Fibroblast of lung (primary cell): ENCODE data around the gene PCSK5. TPM values are rescaled to one million over a fixed set of nuclear protein-coding genes. Genes with fewer than 3 reads are reported as not detected.
A peak's percentile ranks its signal among the peaks of the same experiment; 100 is the strongest.

Experiments
- DNase-seq, 2 donors: peaks; one replicate each; pipeline versions ENCODE4 v3.0.0 to v3.0.0-alpha.2; 2010; ENCODE audit warnings: low read depth in 2 of 2
- H2AFZ ChIP-seq: 2 replicates; pipeline ENCODE4 v1.5.1; 2012; ENCODE audit warnings: low read length, control low read depth, inconsistent platforms
- H3K27ac ChIP-seq: 2 replicates; pipeline ENCODE4 v1.5.1; 2011; ENCODE audit warnings: low read length, control low read depth; ENCODE audit not compliant: insufficient read depth
- H3K27me3 ChIP-seq: 2 replicates; pipeline ENCODE4 v1.5.1; 2011; ENCODE audit warnings: mild to moderate bottlenecking, low read length; ENCODE audit not compliant: control insufficient read depth, insufficient read depth
- H3K36me3 ChIP-seq: 2 replicates; pipeline ENCODE4 v1.5.1; 2011; ENCODE audit warnings: low read length; ENCODE audit not compliant: control insufficient read depth, insufficient read depth
- H3K4me1 ChIP-seq: 2 replicates; pipeline ENCODE4 v1.5.1; 2011; ENCODE audit warnings: low read length; ENCODE audit not compliant: control insufficient read depth, insufficient read depth; ENCODE audit errors: extremely low read depth
- H3K4me2 ChIP-seq: 2 replicates; pipeline ENCODE4 v1.5.1; 2011; ENCODE audit warnings: low read length, control low read depth; ENCODE audit not compliant: insufficient read depth; ENCODE audit errors: extremely low read depth
- H3K4me3 ChIP-seq, 4 experiments: fragments of 200-600 bp in 1 of 4; sonication (generic) in 1 of 4; replicated peaks in 1 of 4; 2 replicates each; pipeline ENCODE4 v1.5.1; 2011 to 2016; ENCODE audit warnings: low read length in 4 of 4, low read depth in 3 of 4, mild to moderate bottlenecking in 3 of 4, control low read depth in 2 of 4, inconsistent platforms in 1 of 4, mixed read lengths in 1 of 4; ENCODE audit not compliant: insufficient read depth in 1 of 4; ENCODE audit errors: control extremely low read depth in 1 of 4
- H3K79me2 ChIP-seq: 2 replicates; pipeline ENCODE4 v1.5.1; 2012; ENCODE audit warnings: mild to moderate bottlenecking, low read length, inconsistent platforms; ENCODE audit not compliant: control insufficient read depth, insufficient read depth
- H3K9ac ChIP-seq: 2 replicates; pipeline ENCODE4 v1.5.1; 2011; ENCODE audit warnings: mild to moderate bottlenecking, low read length, control low read depth; ENCODE audit not compliant: insufficient read depth
- H3K9me3 ChIP-seq: 2 replicates; pipeline ENCODE4 v1.5.1; 2012; ENCODE audit warnings: low read depth, low read length; ENCODE audit not compliant: control insufficient read depth, insufficient read depth
- H4K20me1 ChIP-seq: 2 replicates; pipeline ENCODE4 v1.5.1; 2011; ENCODE audit warnings: low read length; ENCODE audit not compliant: control insufficient read depth, insufficient read depth; ENCODE audit errors: extremely low read depth
- EZH2 ChIP-seq: IDR thresholded peaks from 2 replicates; pipeline ENCODE4 v1.5.1; 2012; ENCODE audit warnings: low read length, control low read depth, mild to moderate bottlenecking; ENCODE audit errors: missing control alignments
- polyA plus RNA-seq, 2 donors: library from polyadenylated mRNA; depleted of rRNA in 1 of 2; stranded (reverse) in 1 of 2; unstranded in 1 of 2; fragments of >200 nt; gene quantifications; 2 replicates each; pipeline ENCODE4 v1.2.1, GENCODE V29; 2011 to 2012; ENCODE audit warnings: missing spikeins in 1 of 2
- total RNA-seq: library from RNA; depleted of rRNA; stranded (reverse); fragments of >200 nt; gene quantifications from 2 replicates; pipeline ENCODE4 v1.2.1, GENCODE V29; 2014
- TF ChIP-seq, protein P1 (sequence below), 2 donors: IDR thresholded peaks in 1 of 2; conservative IDR thresholded peaks in 1 of 2; 1 replicate in 1 of 2; 2 replicates in 1 of 2; pipeline ENCODE4 v1.5.1; 2011 to 2012; ENCODE audit warnings: low read length in 2 of 2, control low read depth in 1 of 2, inconsistent platforms in 1 of 2, low read depth in 1 of 2, mild to moderate bottlenecking in 1 of 2

The PCSK5 gene
- total and polyA plus RNA-seq, 2 donors (not counting 1 experiment from before 2014, with no cell fraction given): 3.1 to 4.8 TPM

DNA sequence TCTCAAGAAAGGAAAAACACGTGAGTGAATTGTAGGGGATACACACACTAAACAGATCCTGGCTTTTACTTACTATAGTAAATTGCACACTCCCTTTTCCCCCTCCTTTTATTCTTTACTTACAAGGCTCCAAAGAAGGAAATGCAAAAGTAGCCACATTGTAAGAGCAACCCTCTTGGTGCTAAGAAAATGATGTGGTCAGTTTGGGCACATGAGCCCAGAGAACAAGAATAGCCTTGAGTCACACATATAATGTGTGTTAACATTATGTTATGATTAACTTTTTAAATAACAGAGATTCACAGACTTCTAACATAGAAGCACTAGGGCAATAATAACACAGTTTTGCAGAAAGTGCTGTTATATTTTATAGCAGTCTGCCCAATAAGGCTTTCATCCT lies 48.5 kb downstream of the PCSK5 start:
- H3K27me3 ChIP-seq: no peaks in the 10 kb centered on the region
- H4K20me1 ChIP-seq: no peaks in the 10 kb centered on the region
- no peak overlapping the region for H3K4me2 ChIP-seq
- H3K9me3 ChIP-seq: no peaks in the 10 kb centered on the region
- no peaks in the 10 kb centered on the region for H3K4me1 ChIP-seq
- H3K27ac ChIP-seq: no peak overlapping the region
- TF ChIP-seq EZH2: no peak
- TF ChIP-seq, protein P1, sequence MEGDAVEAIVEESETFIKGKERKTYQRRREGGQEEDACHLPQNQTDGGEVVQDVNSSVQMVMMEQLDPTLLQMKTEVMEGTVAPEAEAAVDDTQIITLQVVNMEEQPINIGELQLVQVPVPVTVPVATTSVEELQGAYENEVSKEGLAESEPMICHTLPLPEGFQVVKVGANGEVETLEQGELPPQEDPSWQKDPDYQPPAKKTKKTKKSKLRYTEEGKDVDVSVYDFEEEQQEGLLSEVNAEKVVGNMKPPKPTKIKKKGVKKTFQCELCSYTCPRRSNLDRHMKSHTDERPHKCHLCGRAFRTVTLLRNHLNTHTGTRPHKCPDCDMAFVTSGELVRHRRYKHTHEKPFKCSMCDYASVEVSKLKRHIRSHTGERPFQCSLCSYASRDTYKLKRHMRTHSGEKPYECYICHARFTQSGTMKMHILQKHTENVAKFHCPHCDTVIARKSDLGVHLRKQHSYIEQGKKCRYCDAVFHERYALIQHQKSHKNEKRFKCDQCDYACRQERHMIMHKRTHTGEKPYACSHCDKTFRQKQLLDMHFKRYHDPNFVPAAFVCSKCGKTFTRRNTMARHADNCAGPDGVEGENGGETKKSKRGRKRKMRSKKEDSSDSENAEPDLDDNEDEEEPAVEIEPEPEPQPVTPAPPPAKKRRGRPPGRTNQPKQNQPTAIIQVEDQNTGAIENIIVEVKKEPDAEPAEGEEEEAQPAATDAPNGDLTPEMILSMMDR (conservative IDR thresholded peaks at IDR 0.05 in 1 of 2, IDR thresholded peaks at IDR 0.05 in 1 of 2; ENCODE audit: low read depth in 1 of 2, low read length in 2 of 2): no peak
- H3K9ac ChIP-seq: no peak overlapping the region
- H2AFZ ChIP-seq: no peak overlapping the region
- DNase-seq: peak in 1 of 2 donors; percentile 22
- H3K79me2 ChIP-seq: no peaks in the 10 kb centered on the region
- H3K4me3 ChIP-seq: no peak overlapping the region
- H3K36me3 ChIP-seq: no peaks in the 10 kb centered on the region

DNA sequence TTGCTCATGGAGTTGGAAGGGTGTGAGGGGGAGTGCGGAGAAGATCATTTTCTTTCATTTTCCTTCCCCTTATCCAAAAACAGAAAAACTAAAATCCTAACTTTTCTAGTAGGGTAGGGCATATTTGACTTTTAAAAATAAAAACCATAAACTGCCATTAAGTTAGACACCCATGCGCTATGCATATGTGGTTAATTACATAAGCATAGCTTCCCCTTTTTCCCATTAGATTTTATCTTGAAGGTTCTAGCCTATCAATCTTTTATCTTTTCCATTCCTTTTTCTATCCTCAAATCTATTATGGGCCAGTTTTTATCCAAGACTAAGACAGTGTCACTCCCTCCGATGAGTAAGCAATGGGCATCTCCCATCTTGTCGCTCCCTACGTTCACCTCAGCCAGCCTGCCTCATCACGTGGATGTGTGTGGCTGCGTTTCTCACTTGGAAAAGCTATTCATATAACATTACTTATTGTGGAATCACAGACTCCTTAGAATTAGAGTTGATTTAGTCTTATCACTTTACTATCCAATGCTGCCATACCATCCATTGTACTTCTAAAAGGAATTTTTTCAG lies 49.2 kb downstream of the PCSK5 start:
- H3K9ac ChIP-seq: no peak overlapping the region
- no peak overlapping the region for H3K4me2 ChIP-seq
- no peak for TF ChIP-seq EZH2
- TF ChIP-seq, protein P1 (conservative IDR thresholded peaks at IDR 0.05 in 1 of 2, IDR thresholded peaks at IDR 0.05 in 1 of 2; ENCODE audit: low read depth in 1 of 2, low read length in 2 of 2): no peak
- H3K27ac ChIP-seq: no peak overlapping the region
- H3K4me3 ChIP-seq: no peak overlapping the region
- no peaks in the 10 kb centered on the region for H3K9me3 ChIP-seq
- H2AFZ ChIP-seq: no peak overlapping the region
- H3K79me2 ChIP-seq: no peaks in the 10 kb centered on the region
- no peaks in the 10 kb centered on the region for H3K4me1 ChIP-seq
- no peak for DNase-seq
- H3K27me3 ChIP-seq: no peaks in the 10 kb centered on the region
- no peaks in the 10 kb centered on the region for H4K20me1 ChIP-seq
- H3K36me3 ChIP-seq: no peaks in the 10 kb centered on the region

DNA sequence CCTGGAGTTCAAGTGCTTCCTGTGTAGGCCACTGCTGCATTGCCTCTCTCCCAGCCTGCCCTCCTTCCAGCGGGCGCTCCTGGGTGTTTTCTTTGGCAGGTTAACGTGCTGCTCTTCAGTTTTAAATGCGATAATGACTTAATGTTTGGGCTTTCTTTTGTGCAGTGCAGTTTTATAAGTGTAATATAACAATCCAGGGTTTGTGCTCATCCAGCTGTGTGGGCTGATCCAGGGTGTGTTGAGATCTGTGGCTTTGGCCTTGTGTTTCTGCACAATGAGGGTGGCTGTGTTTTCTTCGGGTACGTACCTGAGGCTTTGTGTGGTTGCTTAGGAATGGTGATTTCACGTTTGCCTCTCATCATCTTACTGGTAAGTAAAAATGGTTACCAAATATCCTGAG lies 50.6 kb downstream of the PCSK5 start:
- peak in 1 of 2 donors; percentile 83 for DNase-seq
- no peak overlapping the region for H3K9ac ChIP-seq
- no peaks in the 10 kb centered on the region for H3K79me2 ChIP-seq
- H3K36me3 ChIP-seq: no peaks in the 10 kb centered on the region
- no peaks in the 10 kb centered on the region for H3K4me1 ChIP-seq
- H2AFZ ChIP-seq: no peak overlapping the region
- H3K27me3 ChIP-seq: no peaks in the 10 kb centered on the region
- no peaks in the 10 kb centered on the region for H4K20me1 ChIP-seq
- no peak overlapping the region for H3K27ac ChIP-seq
- no peaks in the 10 kb centered on the region for H3K9me3 ChIP-seq
- H3K4me2 ChIP-seq: no peak overlapping the region
- no peak overlapping the region for H3K4me3 ChIP-seq
- no peak for TF ChIP-seq EZH2
- TF ChIP-seq, protein P1 (conservative IDR thresholded peaks at IDR 0.05 in 1 of 2, IDR thresholded peaks at IDR 0.05 in 1 of 2; ENCODE audit: low read depth in 1 of 2, low read length in 2 of 2): no peak
